ENCODE results near the gene DNAJC5.

Gene DNAJC5

GRCh38 chr20:63885264-63886053, 9.5 kb upstream of the DNAJC5 start:
- DNase-seq: no peak

- no peak for DNase-seq
Measured at GRCh38 chr20:63886054-63886419, 8.9 kb upstream of the DNAJC5 start.

- no peak for DNase-seq
Measured at GRCh38 chr20:63886921-63887320, 8.0 kb upstream of the DNAJC5 start.

GRCh38 chr20:63889241-63890200, 5.4 kb upstream of the DNAJC5 start:
- DNase-seq: no peak

GRCh38 chr20:63890201-63890576, 4.7 kb upstream of the DNAJC5 start:
- DNase-seq: no peak

GRCh38 chr20:63890616-63891015, 4.3 kb upstream of the DNAJC5 start:
- no peak for DNase-seq

GRCh38 chr20:63891061-63892002, 3.6 kb upstream of the DNAJC5 start:
- DNase-seq: no peak

- DNase-seq: no peak
Measured at GRCh38 chr20:63892402-63892801, 2.5 kb upstream of the DNAJC5 start.

- DNase-seq: no peak
Measured at GRCh38 chr20:63893999-63894357, 948 bp upstream of the DNAJC5 start.

- DNase-seq: no peak
Measured at GRCh38 chr20:63895202-63895951, 451 bp downstream of the DNAJC5 start.

- no peak for DNase-seq
Measured at GRCh38 chr20:63895952-63896263, 982 bp downstream of the DNAJC5 start.

- peak; percentile 52 for DNase-seq
Measured at GRCh38 chr20:63896264-63897105, 1.6 kb downstream of the DNAJC5 start.

GRCh38 chr20:63897978-63898561, 3.1 kb downstream of the DNAJC5 start:
- DNase-seq: no peak

GRCh38 chr20:63898882-63899558, 4.1 kb downstream of the DNAJC5 start:
- no peak for DNase-seq

GRCh38 chr20:63900413-63900812, 5.5 kb downstream of the DNAJC5 start:
- no peak for DNase-seq

- DNase-seq: no peak
Measured at GRCh38 chr20:63903796-63904561, 9.1 kb downstream of the DNAJC5 start.

GRCh38 chr20:63908008-63908682, 13.2 kb downstream of the DNAJC5 start:
- DNase-seq: no peak

- DNase-seq: no peak
Measured at GRCh38 chr20:63911176-63911575, 16.2 kb downstream of the DNAJC5 start.

- no peak for DNase-seq
Measured at GRCh38 chr20:63913768-63914167, 18.8 kb downstream of the DNAJC5 start.

All from left hindlimb (tissue), 1 donor.